ENCODE data around the gene WLS.

Gene WLS

DNA sequence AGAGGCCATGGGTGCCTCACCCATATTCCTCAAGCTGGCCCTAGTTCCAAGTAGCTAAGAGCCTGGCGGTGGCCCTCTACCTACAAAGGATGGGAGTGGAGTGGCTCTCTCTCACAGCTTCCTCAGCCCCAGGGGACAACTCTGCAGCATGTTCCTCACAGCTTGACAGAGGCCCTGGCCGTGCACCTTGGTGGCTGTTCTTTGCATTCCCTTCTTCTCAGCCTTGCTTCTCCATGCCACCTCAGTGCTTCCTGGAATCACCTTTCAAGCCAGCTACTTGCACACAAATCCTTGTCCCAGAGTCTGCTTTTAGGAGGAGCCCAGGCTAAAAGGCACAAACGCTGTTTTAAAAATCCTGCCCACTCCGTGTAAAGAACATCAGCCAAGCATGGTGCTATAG lies 112.9 kb downstream of the WLS start:
- H2BK5ac ChIP-seq (ENCODE audit: low read length), result no peak overlapping the region
- H2BK12ac ChIP-seq (ENCODE audit: low read length), result no peak overlapping the region
- H2BK15ac ChIP-seq (ENCODE audit: low read length), result no peak overlapping the region
- H3K79me1 ChIP-seq (ENCODE audit: low read depth, low read length), result no peaks in the 10 kb centered on the region
- H3K36me3 ChIP-seq (replicated peaks in 1 of 2; ENCODE audit: control insufficient read depth in 2 of 2, insufficient read depth in 2 of 2, low read length in 2 of 2), result peaks cover 0 to 82% of the 10 kb centered on the region in 2 donors
- WGBS, 2 donors (ENCODE audit: extremely low coverage in 2 of 2, insufficient read length in 2 of 2, insufficient replicate concordance in 1 of 2), result no CpG with 5 or more reads among the region's 4 CpGs
- H3K4me1 ChIP-seq (ENCODE audit: control insufficient read depth in 2 of 2, insufficient read depth in 1 of 2, low read depth in 1 of 2, low read length in 2 of 2), result peaks cover 1 to 2% of the 10 kb centered on the region in 2 donors
- no peak overlapping the region for H3K27ac ChIP-seq (replicated peaks; ENCODE audit: low read length)
- no peak for DNase-seq (ENCODE audit: low spot score)
- no peak overlapping the region for H3K4ac ChIP-seq (ENCODE audit: low read length)
- no peak overlapping the region for H3K4me3 ChIP-seq (ENCODE audit: low read length in 2 of 2)
- H3K4me2 ChIP-seq (ENCODE audit: insufficient read depth, low read length, poor library complexity, severe bottlenecking), result no peak overlapping the region
- H4K8ac ChIP-seq (ENCODE audit: low read depth, low read length), result no peak overlapping the region
- H2AFZ ChIP-seq (ENCODE audit: low read length), result no peak overlapping the region
- no peaks in the 10 kb centered on the region for H3K9me3 ChIP-seq (replicated peaks in 1 of 2; ENCODE audit: control insufficient read depth in 2 of 2, insufficient read depth in 1 of 2, low read depth in 1 of 2, low read length in 2 of 2)
- no peak overlapping the region for H3K23ac ChIP-seq (ENCODE audit: low read depth, low read length, poor library complexity)
- no peak overlapping the region for H3K14ac ChIP-seq (ENCODE audit: low read length)
- no peak overlapping the region for H3K9ac ChIP-seq (ENCODE audit: low read depth, low read length, poor library complexity)
- H4K91ac ChIP-seq (ENCODE audit: low read depth, low read length, poor library complexity), result no peak overlapping the region
- H3K27me3 ChIP-seq (ENCODE audit: control insufficient read depth in 3 of 3, insufficient read depth in 3 of 3, low read depth in 1 of 3, low read length in 3 of 3), result no peaks in the 10 kb centered on the region
- H2BK120ac ChIP-seq (ENCODE audit: low read depth, low read length), result no peak overlapping the region
- H2AK5ac ChIP-seq (ENCODE audit: low read depth, low read length), result no peak overlapping the region
- H3K18ac ChIP-seq (ENCODE audit: low read length), result no peak overlapping the region

DNA sequence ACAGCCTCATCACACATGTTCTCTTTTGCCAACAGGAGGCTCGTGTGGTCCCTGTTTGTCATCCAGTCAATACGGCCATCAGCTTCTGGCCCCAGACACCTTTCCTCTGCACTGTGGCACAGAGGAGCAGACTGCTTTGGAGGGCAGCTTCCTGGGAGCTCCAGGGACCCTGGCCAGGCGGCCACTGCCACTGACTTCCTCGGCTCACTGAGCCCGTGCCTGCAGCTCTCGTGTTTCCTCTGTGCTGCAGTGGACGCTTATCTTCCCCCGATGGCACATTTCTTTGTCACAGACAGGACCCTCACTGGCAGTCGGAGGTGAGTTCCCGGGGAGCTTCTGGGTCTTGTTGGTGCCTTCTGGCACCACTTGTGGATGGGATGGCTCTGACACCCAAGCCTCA lies 114.9 kb downstream of the WLS start:
- Histone ChIP-seq H3K4me1 (ENCODE audit: control insufficient read depth in 2 of 2, insufficient read depth in 1 of 2, low read depth in 1 of 2, low read length in 2 of 2) (peaks cover 1 to 2% of the 10 kb centered on the region in 2 donors), H3K23ac (ENCODE audit: low read depth, low read length, poor library complexity) (no peak overlapping the region), H2BK5ac (ENCODE audit: low read length) (no peak overlapping the region), H3K79me1 (ENCODE audit: low read depth, low read length) (no peaks in the 10 kb centered on the region), H3K9me3 (replicated peaks in 1 of 2; ENCODE audit: control insufficient read depth in 2 of 2, insufficient read depth in 1 of 2, low read depth in 1 of 2, low read length in 2 of 2) (no peaks in the 10 kb centered on the region), H2BK15ac (ENCODE audit: low read length) (no peak overlapping the region), H3K9ac (ENCODE audit: low read depth, low read length, poor library complexity) (no peak overlapping the region), H2AFZ (ENCODE audit: low read length) (no peak overlapping the region), H3K4me2 (ENCODE audit: insufficient read depth, low read length, poor library complexity, severe bottlenecking) (no peak overlapping the region), H3K36me3 (replicated peaks in 1 of 2; ENCODE audit: control insufficient read depth in 2 of 2, insufficient read depth in 2 of 2, low read length in 2 of 2) (peaks cover 0 to 62% of the 10 kb centered on the region in 2 donors), H2BK12ac (ENCODE audit: low read length) (no peak overlapping the region), H3K4me3 (ENCODE audit: low read length in 2 of 2) (no peak overlapping the region), H4K8ac (ENCODE audit: low read depth, low read length) (no peak overlapping the region), H3K27ac (replicated peaks; ENCODE audit: low read length) (no peak overlapping the region), H3K27me3 (ENCODE audit: control insufficient read depth in 3 of 3, insufficient read depth in 3 of 3, low read depth in 1 of 3, low read length in 3 of 3) (no peaks in the 10 kb centered on the region), H3K14ac (ENCODE audit: low read length) (no peak overlapping the region), H2BK120ac (ENCODE audit: low read depth, low read length) (no peak overlapping the region), H3K18ac (ENCODE audit: low read length) (no peak overlapping the region), H2AK5ac (ENCODE audit: low read depth, low read length) (no peak overlapping the region), H3K4ac (ENCODE audit: low read length) (no peak overlapping the region), H4K91ac (ENCODE audit: low read depth, low read length, poor library complexity) (no peak overlapping the region)
- DNase-seq (ENCODE audit: low spot score), result no peak
- no CpG with 5 or more reads among the region's 10 CpGs for whole genome bisulfite sequencing, 2 donors (ENCODE audit: extremely low coverage in 2 of 2, insufficient read length in 2 of 2, insufficient replicate concordance in 1 of 2)

DNA sequence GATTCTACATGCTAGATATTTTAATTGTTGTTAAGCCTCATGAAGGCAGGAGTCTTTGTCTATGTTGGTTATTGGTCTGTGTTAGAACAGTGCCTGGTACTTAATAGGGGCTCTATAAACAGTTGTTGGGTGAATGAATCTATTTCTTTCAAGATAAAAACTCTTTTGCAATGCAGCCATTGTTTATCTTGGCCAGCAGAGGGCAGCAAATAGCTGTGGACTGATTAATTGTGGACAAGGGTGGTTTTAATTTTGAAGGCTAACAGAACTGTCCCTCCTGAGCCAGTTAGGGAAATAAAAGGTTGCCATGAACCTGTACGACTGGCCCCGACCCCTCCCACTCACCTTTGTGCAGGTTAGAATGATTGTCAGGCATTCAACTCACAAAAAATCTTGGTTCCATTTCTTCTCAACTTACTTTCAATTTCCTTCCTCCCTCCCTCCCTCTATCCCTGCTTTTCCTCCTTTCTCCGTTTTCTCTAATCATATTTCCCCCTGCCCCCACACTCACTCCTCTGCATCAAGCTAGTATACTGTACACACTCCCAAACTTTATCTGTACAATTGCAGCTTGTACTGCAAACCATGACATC lies 115.6 kb downstream of the WLS start:
- H3K4me3 ChIP-seq (ENCODE audit: low read length in 2 of 2), result no peak overlapping the region
- H3K36me3 ChIP-seq (replicated peaks in 1 of 2; ENCODE audit: control insufficient read depth in 2 of 2, insufficient read depth in 2 of 2, low read length in 2 of 2), result peaks cover 0 to 55% of the 10 kb centered on the region in 2 donors
- no peak overlapping the region for H2BK15ac ChIP-seq (ENCODE audit: low read length)
- H4K8ac ChIP-seq (ENCODE audit: low read depth, low read length), result no peak overlapping the region
- no peak overlapping the region for H3K4me2 ChIP-seq (ENCODE audit: insufficient read depth, low read length, poor library complexity, severe bottlenecking)
- no peak overlapping the region for H3K4ac ChIP-seq (ENCODE audit: low read length)
- no peak overlapping the region for H3K18ac ChIP-seq (ENCODE audit: low read length)
- no peaks in the 10 kb centered on the region for H3K79me1 ChIP-seq (ENCODE audit: low read depth, low read length)
- DNase-seq (ENCODE audit: low spot score), result peak; percentile 49
- WGBS, 2 donors (ENCODE audit: extremely low coverage in 2 of 2, insufficient read length in 2 of 2, insufficient replicate concordance in 1 of 2), result 100% methylated on average over 1 of the region's 3 CpGs; no CpG with 5 or more reads in 1 of the 2 donors
- no peaks in the 10 kb centered on the region for H3K9me3 ChIP-seq (replicated peaks in 1 of 2; ENCODE audit: control insufficient read depth in 2 of 2, insufficient read depth in 1 of 2, low read depth in 1 of 2, low read length in 2 of 2)
- H2AK5ac ChIP-seq (ENCODE audit: low read depth, low read length), result no peak overlapping the region
- H3K9ac ChIP-seq (ENCODE audit: low read depth, low read length, poor library complexity), result no peak overlapping the region
- H2BK5ac ChIP-seq (ENCODE audit: low read length), result no peak overlapping the region
- no peak overlapping the region for H3K14ac ChIP-seq (ENCODE audit: low read length)
- no peak overlapping the region for H3K23ac ChIP-seq (ENCODE audit: low read depth, low read length, poor library complexity)
- peaks cover 1 to 2% of the 10 kb centered on the region in 2 donors for H3K4me1 ChIP-seq (ENCODE audit: control insufficient read depth in 2 of 2, insufficient read depth in 1 of 2, low read depth in 1 of 2, low read length in 2 of 2)
- H4K91ac ChIP-seq (ENCODE audit: low read depth, low read length, poor library complexity), result no peak overlapping the region
- no peak overlapping the region for H2BK12ac ChIP-seq (ENCODE audit: low read length)
- no peak overlapping the region for H2BK120ac ChIP-seq (ENCODE audit: low read depth, low read length)
- H2AFZ ChIP-seq (ENCODE audit: low read length), result no peak overlapping the region
- H3K27ac ChIP-seq (replicated peaks; ENCODE audit: low read length), result no peak overlapping the region
- no peaks in the 10 kb centered on the region for H3K27me3 ChIP-seq (ENCODE audit: control insufficient read depth in 3 of 3, insufficient read depth in 3 of 3, low read depth in 1 of 3, low read length in 3 of 3)

DNA sequence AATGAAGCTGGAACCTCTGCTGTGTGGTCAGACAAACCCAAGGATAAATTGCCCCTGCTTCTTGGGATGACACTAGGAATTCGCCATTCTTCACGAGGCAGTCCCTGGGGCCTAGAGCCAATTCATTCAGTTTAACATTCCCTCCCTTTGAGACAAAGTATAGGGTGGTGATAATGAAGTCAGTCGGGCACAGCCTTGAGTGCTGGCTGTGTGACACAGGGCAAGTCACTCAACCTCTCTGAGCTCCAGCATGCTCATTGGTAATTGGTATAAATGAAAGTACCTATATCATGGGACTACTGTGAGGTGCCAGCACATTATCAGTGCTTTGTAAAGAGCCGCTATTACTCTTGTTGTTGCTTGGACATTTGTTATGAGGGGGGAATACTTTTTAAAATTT lies 117.0 kb downstream of the WLS start:
- H4K91ac ChIP-seq (ENCODE audit: low read depth, low read length, poor library complexity), result no peak overlapping the region
- no peaks in the 10 kb centered on the region for H3K79me1 ChIP-seq (ENCODE audit: low read depth, low read length)
- H3K4me3 ChIP-seq (ENCODE audit: low read length in 2 of 2), result no peak overlapping the region
- no peak for DNase-seq (ENCODE audit: low spot score)
- no peak overlapping the region for H2BK120ac ChIP-seq (ENCODE audit: low read depth, low read length)
- H3K36me3 ChIP-seq (replicated peaks in 1 of 2; ENCODE audit: control insufficient read depth in 2 of 2, insufficient read depth in 2 of 2, low read length in 2 of 2), result peaks cover 0 to 41% of the 10 kb centered on the region in 2 donors
- H4K8ac ChIP-seq (ENCODE audit: low read depth, low read length), result no peak overlapping the region
- H2AK5ac ChIP-seq (ENCODE audit: low read depth, low read length), result no peak overlapping the region
- H3K18ac ChIP-seq (ENCODE audit: low read length), result no peak overlapping the region
- no peak overlapping the region for H3K14ac ChIP-seq (ENCODE audit: low read length)
- H2BK5ac ChIP-seq (ENCODE audit: low read length), result no peak overlapping the region
- H3K4ac ChIP-seq (ENCODE audit: low read length), result no peak overlapping the region
- H3K23ac ChIP-seq (ENCODE audit: low read depth, low read length, poor library complexity), result no peak overlapping the region
- no peak overlapping the region for H2AFZ ChIP-seq (ENCODE audit: low read length)
- no peak overlapping the region for H3K27ac ChIP-seq (replicated peaks; ENCODE audit: low read length)
- H3K27me3 ChIP-seq (ENCODE audit: control insufficient read depth in 3 of 3, insufficient read depth in 3 of 3, low read depth in 1 of 3, low read length in 3 of 3), result no peaks in the 10 kb centered on the region
- no CpG with 5 or more reads among the region's 4 CpGs for WGBS, 2 donors (ENCODE audit: extremely low coverage in 2 of 2, insufficient read length in 2 of 2, insufficient replicate concordance in 1 of 2)
- peaks cover 0 to 7% of the 10 kb centered on the region in 2 donors for H3K9me3 ChIP-seq (replicated peaks in 1 of 2; ENCODE audit: control insufficient read depth in 2 of 2, insufficient read depth in 1 of 2, low read depth in 1 of 2, low read length in 2 of 2)
- H3K4me2 ChIP-seq (ENCODE audit: insufficient read depth, low read length, poor library complexity, severe bottlenecking), result no peak overlapping the region
- H2BK15ac ChIP-seq (ENCODE audit: low read length), result no peak overlapping the region
- no peak overlapping the region for H3K9ac ChIP-seq (ENCODE audit: low read depth, low read length, poor library complexity)
- H2BK12ac ChIP-seq (ENCODE audit: low read length), result no peak overlapping the region
- H3K4me1 ChIP-seq (ENCODE audit: control insufficient read depth in 2 of 2, insufficient read depth in 1 of 2, low read depth in 1 of 2, low read length in 2 of 2), result peaks cover 1 to 5% of the 10 kb centered on the region in 2 donors
